Activated CD4-positive, alpha-beta T cell treated with anti-CD3 and anti-CD28 coated beads, Interleukin-2, amount 50 U/mL, for 48 hours (primary cell): Measurements from ENCODE around the gene GALNT9.
"Not testable (repeated sequence)": the region's sequence is repeated elsewhere in the genome, so short reads cannot be mapped to it uniquely, and the experiment has no call there.

Experiments used
- DNase-seq, 2 experiments: peaks; one replicate each; pipeline ENCODE4 v3.0.0-alpha.2; 2020

Gene GALNT9

DNA sequence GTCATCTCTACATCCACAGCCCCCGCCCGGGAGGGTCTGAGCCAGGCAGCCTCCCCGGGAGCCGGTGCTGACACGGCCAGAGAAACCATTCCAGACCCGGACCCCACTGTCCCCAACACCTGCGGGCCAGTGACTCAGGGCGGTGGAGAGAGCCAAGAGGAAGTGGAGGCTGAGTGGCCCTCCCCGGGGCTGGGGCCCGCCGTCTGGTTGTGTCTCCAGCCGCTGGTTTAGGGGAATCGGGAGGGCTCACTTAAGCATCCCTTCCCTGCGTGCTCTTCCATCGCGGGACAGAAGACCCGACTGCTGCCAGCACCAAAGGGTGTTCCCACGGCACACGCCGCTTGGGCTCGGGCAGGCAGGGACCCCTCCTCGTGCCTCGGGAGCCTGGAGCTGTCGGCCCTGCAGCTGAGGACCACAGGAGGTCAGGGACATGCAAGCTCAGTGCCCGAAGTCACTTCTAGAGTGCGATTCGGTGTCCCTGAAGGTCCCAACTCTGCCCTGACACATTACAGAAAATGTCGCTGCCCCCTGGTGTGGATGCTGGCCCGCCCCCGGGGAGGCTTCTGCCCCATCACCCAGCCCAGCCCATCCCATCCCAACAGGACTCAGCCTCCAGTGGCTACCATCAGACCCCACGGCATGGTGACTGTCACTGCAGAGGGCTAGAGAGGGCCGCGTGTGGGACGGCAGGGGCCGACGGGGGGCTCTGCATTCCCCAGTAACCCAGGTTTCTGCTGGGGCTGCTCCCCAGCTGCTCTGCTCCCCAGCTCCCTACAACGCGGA lies 50.8 kb downstream of the GALNT9 start:
- DNase-seq: no peak

DNA sequence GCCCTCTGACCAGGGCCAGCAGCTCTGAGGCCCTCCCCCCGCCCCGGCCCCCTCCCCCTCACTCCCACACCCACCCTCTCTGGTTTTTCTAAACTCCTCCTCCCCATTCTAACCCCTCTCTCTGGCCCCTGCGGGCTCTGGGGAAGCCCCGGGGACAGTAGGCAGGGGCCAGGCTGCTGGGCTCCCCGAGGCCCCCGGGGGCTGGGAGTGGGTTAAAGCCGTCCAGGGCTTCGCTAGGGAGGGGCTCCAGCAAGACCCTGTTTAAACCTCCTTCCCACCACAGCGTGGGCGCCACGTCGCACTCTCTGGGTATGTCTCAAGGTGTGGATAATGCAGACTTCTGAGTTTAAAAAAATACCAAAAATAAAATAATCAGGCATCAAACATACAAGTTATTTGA lies 51.4 kb downstream of the GALNT9 start:
- no peak for DNase-seq

DNA sequence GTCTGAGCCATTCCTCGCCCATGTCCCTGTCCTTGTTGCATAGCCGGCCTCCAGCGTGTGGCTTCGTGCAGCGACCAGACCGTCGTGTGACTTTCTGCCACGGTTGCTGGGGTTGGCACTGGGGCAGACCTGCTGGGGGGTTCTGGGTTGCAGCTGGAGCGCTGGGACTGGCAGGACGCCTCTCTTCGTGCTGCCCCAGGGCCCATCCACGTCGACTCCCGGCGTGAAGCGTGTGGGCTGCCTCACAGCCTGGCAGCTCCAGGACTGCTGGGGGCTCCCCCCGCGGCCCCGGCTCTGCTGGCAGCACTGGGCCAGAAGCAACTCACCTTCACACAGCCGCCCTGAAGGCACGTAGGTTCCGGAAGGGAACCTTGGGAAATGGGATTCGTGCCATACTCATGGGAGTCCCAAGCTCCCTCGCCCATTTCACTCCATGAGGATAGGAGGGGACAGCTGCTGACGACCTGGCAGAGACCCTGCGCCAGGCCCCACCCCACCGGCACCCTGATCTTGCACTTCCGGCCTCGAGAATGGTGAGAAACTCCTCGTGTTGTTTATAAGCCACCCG lies 51.9 kb downstream of the GALNT9 start:
- no peak for DNase-seq

DNA sequence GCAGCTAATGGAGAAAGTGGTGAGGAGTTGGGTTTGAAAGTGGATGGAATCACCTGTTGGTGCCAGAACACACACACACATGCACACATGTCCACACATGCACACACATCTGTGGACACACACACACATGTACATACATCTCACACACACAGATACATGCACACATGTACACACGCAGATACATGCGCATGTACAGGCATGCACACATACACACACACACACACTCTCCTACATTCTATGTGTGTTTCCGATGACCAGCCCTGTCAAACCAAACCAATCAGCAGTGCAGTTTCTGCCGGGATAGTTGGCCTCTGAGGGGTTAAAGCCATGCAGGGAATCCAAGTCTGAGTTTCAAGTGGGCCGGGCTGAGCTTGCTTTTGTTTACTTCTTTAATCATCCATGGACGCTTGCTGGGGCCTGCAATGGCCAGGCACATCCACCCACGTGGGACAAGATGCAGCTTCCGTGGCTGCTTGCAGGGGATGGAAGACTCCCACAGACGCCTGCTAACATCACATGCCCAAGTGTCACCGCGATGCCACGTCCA lies 52.5 kb downstream of the GALNT9 start:
- no peak for DNase-seq

DNA sequence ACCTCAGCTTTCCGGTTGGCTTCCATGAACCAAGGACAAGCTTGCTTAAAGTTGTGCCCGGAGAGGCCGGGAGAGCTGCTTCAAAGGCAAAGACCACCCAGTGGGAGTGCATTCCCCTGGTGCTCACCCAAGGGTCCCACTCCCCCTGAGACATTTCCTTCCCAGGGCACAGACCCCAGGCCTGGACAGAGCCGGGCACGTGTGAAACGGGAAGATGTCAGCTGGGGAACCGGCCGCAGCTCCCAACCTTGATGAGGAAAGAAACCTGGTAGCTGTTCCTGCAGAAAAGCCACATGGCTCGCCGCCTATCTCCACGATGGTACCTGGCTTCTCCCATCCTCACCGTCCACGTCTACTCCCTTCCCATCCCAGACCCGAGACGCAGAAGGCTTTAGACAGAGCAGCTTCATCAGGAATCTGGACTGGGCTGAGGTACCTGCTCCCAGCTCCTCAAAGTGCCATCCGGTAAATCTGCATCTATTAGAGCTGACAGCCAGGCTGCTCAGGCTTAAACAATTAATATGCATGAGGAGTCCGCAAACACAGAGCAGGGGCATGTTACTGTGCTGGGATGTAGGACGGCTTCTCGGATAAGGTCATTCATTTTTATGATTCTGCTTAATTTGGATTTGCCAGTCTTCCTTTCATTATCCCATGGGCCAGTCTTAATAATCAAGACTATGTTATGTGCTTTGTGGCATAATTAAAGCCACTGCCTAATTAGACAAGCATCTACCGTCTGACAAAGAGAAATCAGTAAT lies 53.1 kb downstream of the GALNT9 start:
- no peak for DNase-seq

DNA sequence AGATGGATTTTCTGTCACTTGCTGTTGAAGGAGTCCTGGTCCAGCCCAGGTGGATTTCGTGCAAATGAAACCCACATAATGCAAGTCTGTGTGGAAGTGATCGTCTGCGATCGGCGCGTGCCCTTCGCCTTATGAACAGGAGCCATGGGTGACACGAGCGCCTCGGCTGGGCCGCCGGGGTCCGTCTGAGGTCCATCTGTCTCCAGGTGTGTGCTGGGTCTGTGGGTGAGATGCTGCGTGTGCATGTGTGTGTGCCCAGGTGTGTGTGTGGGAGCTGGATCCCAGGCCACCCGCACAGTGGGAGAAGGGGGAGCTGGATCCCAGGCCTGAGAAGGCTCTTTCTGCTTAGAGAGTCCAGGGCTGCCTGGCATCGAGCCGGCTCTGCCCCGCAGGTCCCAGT lies 53.8 kb downstream of the GALNT9 start:
- no peak for DNase-seq

DNA sequence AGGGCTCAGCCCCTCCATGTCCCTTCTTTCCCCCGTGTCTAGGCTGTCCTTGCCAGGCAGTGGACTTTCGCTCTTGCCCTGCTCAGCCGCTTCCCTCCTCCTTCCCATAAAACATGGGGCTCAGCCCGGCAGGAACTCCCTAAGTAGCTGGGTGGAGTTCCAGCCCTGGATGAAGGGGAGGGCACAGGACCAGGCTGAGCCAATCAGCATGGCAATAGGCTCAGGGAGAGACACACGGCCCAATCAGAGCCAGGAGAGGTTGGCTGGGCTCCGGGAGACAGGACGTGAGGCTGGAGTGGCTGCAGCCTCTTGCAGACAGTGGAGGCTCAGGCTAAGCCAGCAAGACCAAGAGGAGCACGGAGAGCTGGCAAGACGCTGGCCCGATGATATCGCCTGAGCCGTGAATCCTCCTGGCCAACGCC lies 54.3 kb downstream of the GALNT9 start:
- DNase-seq: no peak

DNA sequence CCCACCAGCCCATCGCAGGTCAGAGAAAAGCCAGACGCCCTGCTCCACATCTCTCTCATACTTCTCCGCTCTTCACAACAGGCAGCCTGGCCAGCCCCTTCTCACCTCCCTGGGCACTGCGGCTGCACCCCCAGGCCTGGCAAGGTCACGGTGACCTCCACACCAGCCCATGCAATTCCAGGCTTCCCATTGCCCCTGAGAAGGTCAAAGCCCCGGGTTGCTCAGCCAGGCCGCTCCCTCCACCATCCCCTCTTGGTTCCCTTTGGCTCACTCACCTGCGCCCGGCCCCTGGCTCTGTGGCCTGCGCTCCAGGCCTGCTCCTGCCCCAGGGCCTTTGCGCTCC lies 55.4 kb downstream of the GALNT9 start:
- no peak for DNase-seq

DNA sequence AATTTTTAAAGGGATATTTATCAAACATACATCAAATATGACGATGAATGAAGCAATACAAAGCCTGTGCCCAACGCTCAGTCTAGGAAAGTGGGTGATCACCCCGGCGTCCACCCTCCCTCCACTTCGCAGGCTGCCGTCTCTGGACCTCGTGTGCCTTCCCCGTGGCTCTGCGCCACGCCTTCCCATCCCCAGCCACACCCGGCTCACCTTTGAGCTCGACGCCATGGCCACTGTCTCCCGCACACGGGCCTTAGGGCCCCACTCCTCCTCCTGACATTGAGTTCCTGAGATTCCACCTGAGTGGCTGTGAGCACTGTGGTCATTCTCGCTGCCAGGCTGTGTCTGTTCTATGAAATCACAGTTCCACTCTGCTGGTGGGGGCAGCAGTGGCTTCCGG lies 56.7 kb downstream of the GALNT9 start:
- DNase-seq: no peak

DNA sequence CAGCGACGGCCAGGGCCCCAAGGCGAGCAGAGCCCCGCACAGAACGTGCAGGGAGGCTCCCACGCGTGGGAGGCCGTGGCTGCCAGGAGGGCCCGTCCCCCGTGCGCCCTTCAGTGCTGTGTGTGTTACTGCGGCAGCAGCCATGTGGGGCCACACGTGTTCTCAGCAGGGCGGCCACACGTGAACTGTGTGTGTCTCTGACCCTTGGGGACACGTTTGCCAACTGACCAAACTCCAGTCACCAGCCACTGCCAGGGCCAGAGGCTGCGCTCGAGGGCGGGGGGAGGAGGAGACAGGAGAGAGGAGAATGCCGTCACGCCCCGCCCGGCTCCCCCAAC lies 57.7 kb downstream of the GALNT9 start:
- DNase-seq: no peak

DNA sequence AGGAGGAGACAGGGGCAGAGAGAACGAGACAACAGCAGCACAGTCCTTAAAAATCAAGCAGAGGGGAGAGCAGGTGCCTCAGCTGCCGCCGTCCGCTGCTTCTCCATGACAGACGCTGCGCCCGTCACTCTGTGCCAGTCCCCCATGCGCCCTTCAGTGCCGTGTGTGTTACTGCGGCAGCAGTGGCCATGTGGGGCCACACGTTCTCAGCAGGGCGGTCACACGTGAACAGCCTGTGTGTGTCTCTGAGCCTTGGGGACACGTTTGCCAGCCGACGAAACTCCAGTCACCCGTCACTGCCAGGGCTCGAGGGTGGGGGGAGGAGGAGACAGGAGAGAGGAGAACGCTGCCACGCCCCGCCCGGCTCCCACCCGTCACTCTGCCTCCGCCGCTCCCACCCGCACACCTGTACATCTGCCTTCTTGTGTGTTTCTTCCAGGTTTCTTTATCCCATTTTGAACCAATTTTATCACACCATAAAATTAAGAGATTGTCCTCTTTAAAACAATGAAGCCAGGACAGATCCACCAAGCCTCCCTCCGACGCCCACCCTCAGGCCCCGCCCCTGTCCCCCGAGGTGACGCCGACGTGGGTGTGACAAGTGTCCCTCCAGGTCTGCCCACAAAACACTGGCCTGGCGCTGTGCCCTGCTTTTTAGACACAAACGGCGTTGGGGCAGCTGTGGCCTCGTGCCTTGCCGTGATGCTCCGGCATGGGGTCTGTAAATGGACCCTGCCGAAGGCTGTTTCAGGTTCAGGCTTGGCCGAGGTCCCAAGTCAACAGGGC lies 58.2 kb downstream of the GALNT9 start:
- DNase-seq: no peak

DNA sequence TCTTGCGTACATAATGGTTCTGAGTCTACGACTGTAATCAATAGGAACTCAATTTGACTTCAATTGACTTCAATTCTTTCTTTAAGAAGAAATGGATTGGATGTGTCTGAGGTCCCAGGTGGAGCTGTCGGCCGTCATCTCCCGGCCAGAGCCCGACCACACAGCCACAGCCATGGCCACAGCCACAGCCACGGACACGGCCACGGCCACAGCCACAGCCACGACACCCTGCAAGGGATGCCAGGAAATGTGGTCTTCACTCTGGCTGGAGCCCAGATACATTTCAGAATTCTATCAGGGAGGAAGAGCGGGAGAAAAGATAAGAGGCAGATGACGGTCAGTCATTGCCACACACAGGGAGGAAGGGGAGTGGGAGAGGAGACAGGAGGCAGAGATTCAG lies 58.9 kb downstream of the GALNT9 start:
- DNase-seq: no peak

DNA sequence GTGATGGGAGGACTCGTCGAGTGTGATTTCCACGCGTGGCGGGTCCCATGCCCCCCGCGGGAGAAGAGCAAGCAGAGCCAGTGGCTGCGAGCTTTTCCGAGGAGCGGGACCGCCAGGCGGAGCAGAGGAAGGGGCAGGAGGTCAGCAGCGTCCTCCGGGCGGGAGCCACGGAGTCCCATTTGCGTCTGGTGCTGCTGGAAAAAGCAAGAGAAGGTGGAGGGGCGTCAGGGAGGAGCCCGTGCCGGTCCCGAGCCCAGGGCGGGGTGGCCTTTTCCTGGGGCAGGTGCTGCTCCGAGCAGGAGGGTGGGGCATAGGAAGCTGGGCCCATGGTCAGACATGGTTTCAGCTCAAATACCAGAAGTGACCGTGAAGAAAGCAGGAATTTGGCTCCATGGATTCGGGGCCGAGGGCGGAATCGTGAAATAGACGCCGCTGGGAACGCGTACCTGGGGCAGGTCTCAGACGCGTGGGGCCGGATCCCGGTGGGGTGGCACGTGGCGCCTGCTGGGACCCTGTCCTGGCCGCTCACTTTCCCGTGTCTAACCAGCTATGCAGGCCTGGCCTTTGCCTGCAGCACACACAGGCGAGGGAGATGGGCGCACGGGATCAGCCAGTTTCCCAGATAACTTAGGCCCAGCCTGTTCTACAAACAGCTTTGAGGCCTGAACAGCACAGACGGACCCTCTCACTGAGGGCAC lies 60.0 kb downstream of the GALNT9 start:
- DNase-seq: no peak

DNA sequence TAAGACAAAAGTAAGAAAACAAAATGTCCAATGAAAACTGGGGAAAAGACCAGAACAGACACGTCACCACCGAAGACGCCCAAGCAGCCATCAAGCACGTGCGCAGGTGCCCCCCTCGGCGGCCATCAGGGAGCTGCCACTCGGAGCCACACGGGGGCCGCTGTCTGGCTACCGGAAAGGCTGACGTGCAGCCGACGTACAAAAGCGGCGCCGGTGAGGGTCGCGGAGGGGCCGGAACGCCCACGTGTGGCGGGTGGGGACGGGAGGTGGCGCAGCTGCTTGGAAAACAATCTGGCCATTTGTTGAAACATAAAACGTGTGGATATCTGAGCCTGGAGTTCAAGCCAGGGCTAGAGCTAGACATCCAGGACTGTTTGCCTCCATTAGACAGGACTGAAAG lies 60.7 kb downstream of the GALNT9 start:
- no peak for DNase-seq

DNA sequence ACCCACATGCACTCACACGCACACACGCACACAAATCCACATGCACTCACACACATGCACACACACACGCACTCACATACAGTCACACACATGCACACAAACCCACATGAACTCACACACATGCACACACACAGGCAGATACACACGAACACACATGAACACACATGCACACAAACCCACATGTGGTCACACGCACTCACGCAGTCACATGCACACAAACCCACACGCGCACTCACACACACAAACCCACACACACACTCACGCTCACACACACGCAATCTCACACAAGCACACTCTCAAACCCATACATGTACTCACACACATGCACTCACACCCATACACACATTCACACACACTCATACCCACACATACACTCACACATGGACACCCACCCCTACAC lies 61.5 kb downstream of the GALNT9 start:
- no peak for DNase-seq

DNA sequence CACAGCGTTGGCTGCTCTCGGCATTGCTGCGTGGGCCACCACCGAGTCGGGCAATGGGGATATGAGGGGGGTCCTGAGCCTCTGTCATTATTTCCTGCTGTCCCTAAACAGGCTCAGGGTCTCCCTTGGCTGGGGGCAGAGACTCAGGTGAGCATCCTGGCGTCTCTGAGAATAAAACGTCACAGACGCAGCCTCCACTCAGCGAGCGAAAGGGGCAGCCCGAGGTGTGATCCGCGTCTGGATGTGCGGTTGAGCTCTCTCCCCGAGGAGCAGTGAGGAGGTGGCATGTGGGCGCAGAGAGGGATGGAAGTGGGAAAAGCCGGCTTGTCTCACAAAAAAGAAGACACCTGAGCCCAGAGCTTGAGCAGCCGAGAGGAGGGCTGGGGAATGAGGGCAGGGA lies 62.6 kb downstream of the GALNT9 start:
- no peak for DNase-seq

DNA sequence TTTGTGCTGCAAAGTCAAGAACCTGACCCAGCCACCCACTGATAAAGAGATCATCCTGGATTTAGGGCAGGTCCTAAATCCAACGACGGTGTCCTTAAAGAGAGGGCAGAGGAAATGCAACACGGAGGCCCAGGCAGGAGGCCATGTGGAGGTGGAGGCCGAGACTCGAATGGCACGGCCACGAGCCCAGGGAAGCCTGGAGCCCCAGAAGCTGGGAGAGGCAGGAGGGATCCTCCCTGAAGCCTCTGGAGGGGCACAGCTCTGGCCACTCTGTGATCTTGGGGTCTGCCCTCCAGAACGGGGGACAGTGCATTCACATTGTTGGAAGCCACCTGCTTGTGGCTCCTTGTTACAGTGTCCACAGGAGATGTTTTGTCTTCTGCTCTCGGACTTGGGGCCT lies 63.0 kb downstream of the GALNT9 start:
- no peak for DNase-seq

DNA sequence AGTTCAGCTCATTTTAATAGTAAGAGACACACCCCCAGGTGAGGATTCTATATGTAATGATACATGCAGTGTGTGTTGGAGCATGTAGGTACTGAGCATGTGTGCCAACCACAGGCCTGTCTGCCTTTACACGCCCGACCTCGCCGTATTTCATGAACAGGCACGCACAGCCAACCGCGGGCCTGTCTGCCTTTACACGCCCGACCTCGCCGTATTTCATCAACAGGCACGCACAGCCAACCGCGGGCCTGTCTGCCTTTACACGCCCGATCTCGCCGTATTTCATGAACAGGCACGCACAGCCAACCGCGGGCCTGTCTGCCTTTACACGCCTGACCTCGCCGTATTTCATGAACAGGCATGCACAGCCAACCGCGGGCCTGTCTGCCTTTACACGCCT lies 63.6 kb downstream of the GALNT9 start:
- not testable (repeated sequence) for DNase-seq

DNA sequence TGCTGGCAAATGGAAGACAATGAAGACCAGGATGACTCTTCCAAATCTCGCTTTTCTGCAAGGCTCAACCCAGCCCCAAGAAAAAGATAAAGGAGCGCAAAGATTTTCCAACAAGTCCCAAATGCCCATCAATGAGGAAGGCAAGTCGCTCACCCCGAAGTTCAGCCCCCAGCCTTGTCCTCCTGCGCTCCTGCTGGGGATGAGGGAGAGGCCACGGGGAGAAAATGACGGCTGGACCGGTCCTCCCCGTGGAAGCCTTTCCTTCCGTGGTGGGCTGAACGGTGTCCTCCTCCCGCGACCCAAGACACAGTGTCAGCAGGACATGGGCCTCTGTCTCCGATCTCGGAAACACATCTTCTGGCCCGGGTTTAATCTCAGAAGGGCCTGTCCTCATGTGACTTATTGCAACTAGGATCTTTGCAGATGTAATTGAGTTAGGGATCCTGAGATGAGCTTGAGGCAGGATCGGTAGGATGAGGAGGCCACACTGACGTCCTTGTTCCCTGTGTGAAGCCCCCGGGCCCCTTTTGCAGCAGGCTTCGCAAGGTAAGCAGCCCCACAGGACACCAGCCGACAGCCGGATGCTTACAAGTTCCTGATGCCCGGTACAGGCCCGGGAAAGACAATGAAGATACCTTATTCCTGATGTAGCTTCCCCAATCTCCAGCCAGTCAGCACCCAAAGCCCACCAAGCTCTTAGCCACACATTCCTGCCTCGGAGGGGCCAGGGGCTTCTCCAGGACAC lies 64.2 kb downstream of the GALNT9 start:
- DNase-seq: no peak

DNA sequence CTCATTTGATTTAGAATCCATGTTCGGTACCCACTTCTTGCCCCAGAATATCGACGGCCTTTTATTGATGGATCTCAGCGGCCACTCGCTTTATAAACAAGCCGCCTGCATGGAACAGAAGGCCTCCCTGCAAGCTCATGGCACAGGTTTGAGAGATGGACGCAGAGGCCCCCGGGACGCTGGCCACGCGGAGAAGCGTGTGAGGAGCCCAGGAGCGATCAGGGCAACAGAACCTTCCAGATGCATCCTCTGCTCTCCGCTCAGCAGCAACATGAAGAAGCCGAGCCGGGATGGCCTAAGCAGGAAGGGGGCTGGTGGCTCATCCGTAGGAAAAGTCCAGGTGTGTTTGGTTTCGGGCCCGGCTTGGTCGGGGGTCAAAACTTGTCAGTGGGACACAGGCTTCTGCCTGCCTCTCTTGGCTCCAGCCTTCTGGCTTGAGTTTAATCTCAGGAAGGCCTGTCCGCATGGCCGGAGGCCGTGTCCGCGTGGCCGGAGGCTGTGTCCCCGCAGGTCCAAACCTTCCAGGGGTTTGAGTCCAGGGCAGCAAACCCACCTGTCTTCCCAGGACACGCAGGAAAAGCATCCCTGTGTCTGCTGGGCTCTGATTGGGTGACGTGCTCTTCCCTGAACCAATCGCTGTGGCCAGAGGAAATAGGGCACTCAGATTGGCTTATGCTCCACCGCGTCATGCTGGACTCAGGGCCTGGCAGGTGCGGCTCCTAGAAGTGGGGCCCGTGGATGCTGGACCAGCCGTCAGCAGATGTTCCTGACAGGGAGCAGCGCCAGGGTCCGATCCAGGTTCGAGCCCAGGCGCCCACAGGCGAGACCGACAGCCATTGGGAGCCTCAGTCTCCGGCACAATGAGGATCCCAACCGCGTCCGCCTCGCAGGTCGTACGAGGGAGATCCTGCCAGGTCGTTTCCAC lies 65.0 kb downstream of the GALNT9 start:
- DNase-seq: no peak
